Tibial nerve (tissue), 4 donors: ENCODE results near the gene PODXL. TPM values are rescaled to one million over a fixed set of nuclear protein-coding genes. Genes with fewer than 3 reads are reported as not detected.

Experiments
- DNase-seq, 2 donors: peaks; one replicate each; pipeline ENCODE4 v3.0.0-alpha.2; 2019; ENCODE audit warnings: low spot score in 2 of 2
- H3K27ac ChIP-seq, 4 donors: fragments of 200-600 bp; sonication (generic) in 3 of 4; one replicate each; pipeline ENCODE4 v1.5.1; 2017 to 2019; ENCODE audit warnings: mild to moderate bottlenecking in 1 of 4
- H3K27me3 ChIP-seq, 2 donors: fragments of 200-600 bp; sonication (generic) in 1 of 2; one replicate each; pipeline versions ENCODE4 v1.5.1 to v1.6.0; 2017 to 2019
- H3K36me3 ChIP-seq, 3 donors: fragments of 200-600 bp; sonication (generic); one replicate each; pipeline ENCODE4 v1.5.1; 2018 to 2019
- H3K4me1 ChIP-seq, 4 donors: fragments of 200-600 bp; sonication (generic) in 3 of 4; one replicate each; pipeline ENCODE4 v1.5.1; 2017 to 2019
- H3K4me3 ChIP-seq, 4 donors: fragments of 200-600 bp; sonication (generic) in 3 of 4; one replicate each; pipeline ENCODE4 v1.5.1; 2017 to 2019; ENCODE audit warnings: mild to moderate bottlenecking in 1 of 4, moderate library complexity in 1 of 4
- H3K9me3 ChIP-seq, 4 donors: fragments of 200-600 bp; sonication (generic) in 3 of 4; one replicate each; pipeline ENCODE4 v1.5.1; 2017 to 2019
- CTCF ChIP-seq, 5 experiments: fragments of 200-600 bp in 3 of 5; fragments of 450-650 bp in 2 of 5; sonication (generic) in 3 of 5; IDR thresholded peaks; one replicate each; pipeline ENCODE4 v1.5.1; 2016 to 2019; ENCODE audit warnings: antibody characterized with exemption in 5 of 5, mild to moderate bottlenecking in 3 of 5, moderate library complexity in 2 of 5
- EP300 ChIP-seq, 2 donors: sonication (generic); formaldehyde crosslinking; IDR thresholded peaks; one replicate each; pipeline ENCODE4 v1.6.1; 2017; ENCODE audit warnings: antibody characterized with exemption in 2 of 2, mild to moderate bottlenecking in 1 of 2
- POLR2A ChIP-seq, 2 donors: fragments of 450-650 bp; IDR thresholded peaks; one replicate each; pipeline ENCODE4 v1.6.1; 2017; ENCODE audit warnings: antibody characterized with exemption in 2 of 2, mild to moderate bottlenecking in 2 of 2, moderate library complexity in 2 of 2
- WGBS, 2 donors: methylation state at CpG; one replicate each; pipeline ENCODE4 v1.1.5; 2018; 5-methylcytosine and 5-hydroxymethylcytosine counted together
- total RNA-seq, 4 donors: library from RNA; depleted of rRNA; stranded (reverse); fragments of >200 nt; gene quantifications; one replicate each; pipeline ENCODE4 v1.1.0, GENCODE V29; 2016

The PODXL gene
- total RNA-seq, 4 donors from 2014 or later, result 12.1 to 40.8 (median 34.3) TPM

GRCh38 chr7:131501422-131501821 is 55.0 kb downstream of the PODXL start:
- TF ChIP-seq EP300 (IDR thresholded peaks at IDR 0.05) (peak in 1 of 2 donors; percentile 9), POLR2A (IDR thresholded peaks at IDR 0.05) (no peak), CTCF (IDR thresholded peaks at IDR 0.05) (no peak)
- peak overlapping the region in 2 of 4 donors; percentile 75 to 79 for H3K27ac ChIP-seq
- no peaks in the 10 kb centered on the region for H3K9me3 ChIP-seq
- peaks cover 0 to 42% (median 16%) of the 10 kb centered on the region in 4 donors for H3K4me1 ChIP-seq
- H3K4me3 ChIP-seq, result no peak overlapping the region
- peaks cover 0 to 35% (median 0%) of the 10 kb centered on the region in 3 donors for H3K36me3 ChIP-seq
- DNase-seq, result no peak
- WGBS, 2 donors, result 90 to 94% methylated on average over 3 of the region's 3 CpGs
- H3K27me3 ChIP-seq, result no peaks in the 10 kb centered on the region

- 82 to 88% methylated on average over 1 of the region's 1 CpG for WGBS, 2 donors
- no peak overlapping the region for H3K4me3 ChIP-seq
Measured at GRCh38 chr7:131500357-131500756, 56.1 kb downstream of the PODXL start.

GRCh38 chr7:131499801-131500200 is 56.6 kb downstream of the PODXL start:
- TF ChIP-seq POLR2A (IDR thresholded peaks at IDR 0.05), result no peak
- no peak for TF ChIP-seq CTCF (IDR thresholded peaks at IDR 0.05)
- no peak for TF ChIP-seq EP300 (IDR thresholded peaks at IDR 0.05)
- H3K36me3 ChIP-seq, result peaks cover 0 to 26% (median 0%) of the 10 kb centered on the region in 3 donors
- WGBS, 2 donors, result 92 to 96% methylated on average over 6 of the region's 6 CpGs
- H3K9me3 ChIP-seq, result no peaks in the 10 kb centered on the region
- H3K27ac ChIP-seq, result no peak overlapping the region
- peaks cover 0 to 42% (median 16%) of the 10 kb centered on the region in 4 donors for H3K4me1 ChIP-seq
- H3K27me3 ChIP-seq, result no peaks in the 10 kb centered on the region
- no peak for DNase-seq
- no peak overlapping the region for H3K4me3 ChIP-seq

More at GRCh38 chr7:131500357-131500756, 56.1 kb downstream of the PODXL start:
- no peak for DNase-seq
- peaks cover 0 to 30% (median 0%) of the 10 kb centered on the region in 3 donors for H3K36me3 ChIP-seq
- H3K9me3 ChIP-seq, result no peaks in the 10 kb centered on the region
- peaks cover 0 to 42% (median 16%) of the 10 kb centered on the region in 4 donors for H3K4me1 ChIP-seq
- H3K27me3 ChIP-seq, result no peaks in the 10 kb centered on the region
- peak overlapping the region in 1 of 4 donors; percentile 79 for H3K27ac ChIP-seq
- TF ChIP-seq CTCF (IDR thresholded peaks at IDR 0.05) (no peak), EP300 (IDR thresholded peaks at IDR 0.05) (peak in 1 of 2 donors; percentile 6)

- no peak overlapping the region for H3K4me3 ChIP-seq
- H3K36me3 ChIP-seq, result peaks cover 0 to 26% (median 0%) of the 10 kb centered on the region in 3 donors
- H3K27ac ChIP-seq, result peak overlapping the region in 2 of 4 donors; percentile 52 to 67
- no peaks in the 10 kb centered on the region for H3K27me3 ChIP-seq
- peak in 1 of 2 donors; percentile 51 for TF ChIP-seq EP300 (IDR thresholded peaks at IDR 0.05)
- no peak for TF ChIP-seq POLR2A (IDR thresholded peaks at IDR 0.05)
- DNase-seq, result no peak
- 80 to 81% methylated on average over 4 of the region's 4 CpGs for WGBS, 2 donors
- H3K9me3 ChIP-seq, result no peaks in the 10 kb centered on the region
- peaks cover 0 to 38% (median 14%) of the 10 kb centered on the region in 4 donors for H3K4me1 ChIP-seq
Measured at GRCh38 chr7:131498237-131498885, 58.1 kb downstream of the PODXL start.

GRCh38 chr7:131497454-131497853 is 59.0 kb downstream of the PODXL start:
- TF ChIP-seq CTCF (IDR thresholded peaks at IDR 0.05), result no peak
- no peak for TF ChIP-seq POLR2A (IDR thresholded peaks at IDR 0.05)
- no peak for TF ChIP-seq EP300 (IDR thresholded peaks at IDR 0.05)
- no peaks in the 10 kb centered on the region for H3K27me3 ChIP-seq
- H3K36me3 ChIP-seq, result peaks cover 0 to 26% (median 0%) of the 10 kb centered on the region in 3 donors
- H3K9me3 ChIP-seq, result no peaks in the 10 kb centered on the region
- no peak overlapping the region for H3K4me3 ChIP-seq
- peak overlapping the region in 2 of 4 donors; percentile 52 to 67 for H3K27ac ChIP-seq
- H3K4me1 ChIP-seq, result peaks cover 0 to 35% (median 7%) of the 10 kb centered on the region in 4 donors
- WGBS, 2 donors, result 72 to 73% methylated on average over 7 of the region's 7 CpGs
- no peak for DNase-seq
